Ascending aorta (tissue), 2 donors: ENCODE data around the gene RFTN1. TPM values are rescaled to one million over a fixed set of nuclear protein-coding genes. Genes with fewer than 3 reads are reported as not detected.
A peak's percentile ranks its signal among the peaks of the same experiment; 100 is the strongest.

ENCODE experiments used
- DNase-seq, 2 donors: peaks; one replicate each; pipeline ENCODE4 v3.0.0-alpha.2; 2019; ENCODE audit warnings: low spot score in 2 of 2
- H3K27ac ChIP-seq, 2 donors: fragments of 200-600 bp; sonication (generic); one replicate each; pipeline ENCODE4 v1.5.1; 2016 to 2017; ENCODE audit warnings: mild to moderate bottlenecking in 1 of 2
- H3K27me3 ChIP-seq: fragments of 200-600 bp; sonication (generic); one replicate; pipeline ENCODE4 v1.5.1; 2017
- H3K36me3 ChIP-seq, 2 donors: fragments of 200-600 bp; sonication (generic); one replicate each; pipeline ENCODE4 v1.5.1; 2016
- H3K4me1 ChIP-seq, 2 donors: fragments of 200-600 bp; sonication (generic); one replicate each; pipeline ENCODE4 v1.5.1; 2016 to 2017; ENCODE audit warnings: mild to moderate bottlenecking in 1 of 2
- H3K4me3 ChIP-seq, 2 donors: fragments of 200-600 bp; sonication (generic); one replicate each; pipeline ENCODE4 v1.5.1; 2016 to 2017; ENCODE audit warnings: mild to moderate bottlenecking in 1 of 2
- H3K9me3 ChIP-seq, 2 donors: fragments of 200-600 bp; sonication (generic); one replicate each; pipeline ENCODE4 v1.5.1; 2016
- intact Hi-C: fragments of 100-400 bp; cut with DNase I; formaldehyde crosslinking; loops from one replicate; pipeline ENCODE4 v1.15.1; 2023
- total RNA-seq: library from RNA; depleted of rRNA; stranded (reverse); fragments of >200 nt; gene quantifications from one replicate; pipeline ENCODE4 v1.1.0, GENCODE V29; 2016
- TF ChIP-seq, protein P1 (sequence below), 3 experiments: fragments of 200-600 bp in 2 of 3; fragments of 450-650 bp in 1 of 3; sonication (generic) in 2 of 3; IDR thresholded peaks; one replicate each; pipeline ENCODE4 v1.5.1; 2016 to 2019; ENCODE audit warnings: antibody characterized with exemption in 3 of 3, mild to moderate bottlenecking in 1 of 3, moderate library complexity in 1 of 3

Gene RFTN1
- total RNA-seq, 1 donor from 2014 or later = 72.6 TPM

DNA sequence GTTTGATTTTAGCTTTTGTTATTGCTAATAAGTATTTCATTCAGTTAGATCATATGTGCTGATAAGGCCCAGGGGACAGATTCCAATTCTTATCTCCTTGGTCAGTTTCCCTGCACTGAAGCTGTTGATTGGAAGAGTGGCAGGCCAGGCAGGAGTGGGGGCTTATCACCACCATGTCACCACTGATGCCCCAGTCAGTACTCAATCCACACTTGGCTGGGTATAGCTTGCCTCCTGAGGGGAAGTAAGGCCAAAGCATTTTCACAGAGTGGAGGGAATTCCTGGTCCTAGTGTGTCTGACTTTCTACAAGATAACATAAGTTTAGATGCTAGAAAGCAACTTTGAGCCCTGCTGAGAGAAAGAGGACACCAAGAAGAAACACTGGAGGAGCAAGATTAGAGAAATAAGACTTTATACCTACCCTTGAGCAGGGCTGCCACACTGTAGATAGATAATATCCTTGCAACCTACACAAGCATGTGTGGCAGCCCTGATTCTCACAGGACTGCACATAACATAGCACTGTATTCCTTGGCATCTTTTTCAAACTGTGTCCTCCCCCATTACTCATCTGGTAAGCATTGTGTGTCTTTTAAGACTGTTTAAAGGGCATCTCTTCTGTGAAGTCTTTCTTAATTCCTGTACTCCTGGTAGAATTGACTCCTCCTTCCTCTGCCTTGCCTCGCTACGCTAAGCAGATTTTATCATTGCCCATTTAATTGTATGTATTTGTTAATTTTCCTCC, 224.2 kb downstream of the RFTN1 start:
- Histone ChIP-seq H3K4me3 (no peak overlapping the region), H3K27me3 (no peaks in the 10 kb centered on the region), H3K9me3 (peaks cover 0 to 6% of the 10 kb centered on the region in 2 donors), H3K27ac (peak overlapping the region in 1 of 2 donors; percentile 51), H3K4me1 (peaks cover 0 to 12% of the 10 kb centered on the region in 2 donors), H3K36me3 (no peaks in the 10 kb centered on the region)
- intact Hi-C loops = loop anchor here (2.0 kb wide), 1 partner anchor 21 kb away; no protein-coding TSS in a partner anchor
- TF ChIP-seq, protein P1, sequence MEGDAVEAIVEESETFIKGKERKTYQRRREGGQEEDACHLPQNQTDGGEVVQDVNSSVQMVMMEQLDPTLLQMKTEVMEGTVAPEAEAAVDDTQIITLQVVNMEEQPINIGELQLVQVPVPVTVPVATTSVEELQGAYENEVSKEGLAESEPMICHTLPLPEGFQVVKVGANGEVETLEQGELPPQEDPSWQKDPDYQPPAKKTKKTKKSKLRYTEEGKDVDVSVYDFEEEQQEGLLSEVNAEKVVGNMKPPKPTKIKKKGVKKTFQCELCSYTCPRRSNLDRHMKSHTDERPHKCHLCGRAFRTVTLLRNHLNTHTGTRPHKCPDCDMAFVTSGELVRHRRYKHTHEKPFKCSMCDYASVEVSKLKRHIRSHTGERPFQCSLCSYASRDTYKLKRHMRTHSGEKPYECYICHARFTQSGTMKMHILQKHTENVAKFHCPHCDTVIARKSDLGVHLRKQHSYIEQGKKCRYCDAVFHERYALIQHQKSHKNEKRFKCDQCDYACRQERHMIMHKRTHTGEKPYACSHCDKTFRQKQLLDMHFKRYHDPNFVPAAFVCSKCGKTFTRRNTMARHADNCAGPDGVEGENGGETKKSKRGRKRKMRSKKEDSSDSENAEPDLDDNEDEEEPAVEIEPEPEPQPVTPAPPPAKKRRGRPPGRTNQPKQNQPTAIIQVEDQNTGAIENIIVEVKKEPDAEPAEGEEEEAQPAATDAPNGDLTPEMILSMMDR (IDR thresholded peaks at IDR 0.05) = no peak
- no peak for DNase-seq

DNA sequence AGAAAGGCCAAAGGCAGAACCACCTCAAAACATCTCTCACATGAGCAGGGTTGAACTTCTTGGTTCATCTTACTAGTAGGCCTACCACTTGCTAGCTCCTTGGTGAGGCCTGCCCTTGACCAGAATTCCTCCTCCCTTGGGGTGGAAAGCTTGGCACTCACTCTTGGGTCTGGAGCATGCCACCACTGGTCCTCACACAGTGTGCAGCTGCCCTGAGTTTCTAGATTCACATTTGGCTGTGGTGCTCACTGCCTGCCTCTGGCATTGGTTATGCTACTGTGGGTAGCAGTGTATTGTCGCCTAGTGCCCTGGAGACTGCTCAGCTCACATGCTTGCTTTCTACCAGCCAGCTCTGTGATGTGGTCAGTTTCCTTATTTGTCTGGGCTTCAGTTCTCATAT, 224.8 kb downstream of the RFTN1 start:
- Histone ChIP-seq H3K27ac (peak overlapping the region; percentile 8 to 51), H3K4me1 (peaks cover 0 to 12% of the 10 kb centered on the region in 2 donors), H3K4me3 (no peak overlapping the region), H3K36me3 (no peaks in the 10 kb centered on the region), H3K9me3 (peaks cover 0 to 5% of the 10 kb centered on the region in 2 donors), H3K27me3 (no peaks in the 10 kb centered on the region)
- DNase-seq = no peak
- TF ChIP-seq, protein P1 (IDR thresholded peaks at IDR 0.05) = no peak
- intact Hi-C loops = loop anchor here (2.0 kb wide), 1 partner anchor 20 kb away; no protein-coding TSS in a partner anchor

DNA sequence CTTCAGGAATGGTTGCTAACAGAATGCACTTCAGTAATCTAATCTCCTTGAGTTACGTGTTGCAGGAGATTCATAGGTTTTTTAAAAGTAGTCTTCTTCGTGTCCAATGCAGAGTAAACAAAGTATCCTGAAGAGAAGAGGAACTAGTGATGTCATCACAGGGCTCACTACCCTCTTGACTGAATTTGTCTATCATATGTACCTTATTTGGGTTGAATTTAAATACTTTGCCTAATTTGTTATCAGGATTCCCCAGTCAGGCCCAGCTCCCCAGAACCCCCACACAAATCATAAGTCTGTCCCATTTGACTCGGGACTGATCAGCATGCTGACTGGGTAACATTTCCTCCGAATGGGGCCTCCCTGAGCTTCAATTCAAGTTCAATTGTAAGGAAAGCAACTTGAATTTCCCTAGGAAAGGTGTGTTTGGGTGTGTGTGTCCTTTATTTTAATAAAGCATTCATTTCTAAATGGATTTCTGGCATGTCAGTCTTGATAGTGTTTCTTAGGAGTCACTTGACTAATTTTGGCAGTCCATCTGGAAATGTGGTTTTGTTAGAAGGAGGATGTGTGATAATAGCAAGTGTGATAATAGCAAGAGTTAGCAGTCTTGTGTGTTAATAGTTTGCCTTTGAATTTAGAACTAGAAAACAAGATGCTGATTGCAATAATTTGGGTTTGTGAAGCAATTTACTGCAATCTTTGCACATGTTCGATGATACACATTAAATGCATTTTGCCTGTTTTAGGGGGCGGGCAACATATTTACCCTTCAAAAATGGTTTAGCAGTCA, 226.6 kb downstream of the RFTN1 start:
- H3K4me1 ChIP-seq = peaks cover 0 to 12% of the 10 kb centered on the region in 2 donors
- no peaks in the 10 kb centered on the region for H3K9me3 ChIP-seq
- H3K4me3 ChIP-seq = no peak overlapping the region
- TF ChIP-seq, protein P1 (IDR thresholded peaks at IDR 0.05) = no peak
- DNase-seq = no peak
- peak overlapping the region in 1 of 2 donors; percentile 24 for H3K27ac ChIP-seq
- H3K27me3 ChIP-seq = no peaks in the 10 kb centered on the region
- no peaks in the 10 kb centered on the region for H3K36me3 ChIP-seq
- intact Hi-C loops = no loop called here

DNA sequence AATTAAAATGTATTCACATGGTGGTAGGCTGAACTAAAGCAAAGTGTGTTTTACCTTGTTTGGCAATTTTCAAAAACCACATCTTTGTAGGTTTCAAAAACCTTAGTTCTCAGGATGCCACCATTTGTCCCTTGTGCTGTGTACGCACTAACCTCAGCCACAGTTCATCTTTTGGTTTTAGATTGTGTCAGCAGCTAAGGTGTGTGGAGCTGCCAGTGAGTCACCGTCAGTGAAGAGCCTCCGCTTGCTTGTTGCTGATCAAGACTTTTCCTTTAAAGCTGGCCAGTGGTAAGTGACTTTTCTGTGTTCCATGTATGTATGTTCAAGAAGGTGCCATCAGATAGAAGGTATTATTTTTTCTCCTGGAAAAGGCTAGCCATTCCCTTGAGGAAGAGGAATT, 227.3 kb downstream of the RFTN1 start:
- no peaks in the 10 kb centered on the region for H3K27me3 ChIP-seq
- intact Hi-C loops = no loop called here
- H3K4me1 ChIP-seq = peaks cover 0 to 12% of the 10 kb centered on the region in 2 donors
- DNase-seq = no peak
- TF ChIP-seq, protein P1 (IDR thresholded peaks at IDR 0.05) = no peak
- no peaks in the 10 kb centered on the region for H3K36me3 ChIP-seq
- H3K9me3 ChIP-seq = no peaks in the 10 kb centered on the region
- no peak overlapping the region for H3K27ac ChIP-seq
- no peak overlapping the region for H3K4me3 ChIP-seq

DNA sequence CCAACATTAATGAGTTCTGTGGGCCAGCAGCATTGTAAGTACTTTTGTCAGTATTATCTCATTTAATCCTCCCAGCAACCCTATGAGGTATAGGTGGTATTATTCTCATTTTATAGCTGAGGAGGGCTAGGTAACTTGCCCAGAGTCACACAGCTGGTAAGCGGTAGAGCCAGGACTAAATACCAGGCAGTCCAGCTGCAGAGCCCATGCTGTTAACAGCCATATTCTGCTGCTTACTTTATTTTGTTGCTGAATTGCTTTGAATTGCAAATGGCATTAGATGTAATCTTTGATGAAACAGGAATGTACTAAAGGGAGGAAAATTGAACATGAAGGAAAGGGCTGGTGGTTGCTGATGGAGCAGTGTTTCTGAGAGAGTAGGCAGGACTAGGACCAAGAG, 228.9 kb downstream of the RFTN1 start:
- no peak overlapping the region for H3K4me3 ChIP-seq
- no peak overlapping the region for H3K27ac ChIP-seq
- no peaks in the 10 kb centered on the region for H3K27me3 ChIP-seq
- H3K9me3 ChIP-seq = no peaks in the 10 kb centered on the region
- DNase-seq = no peak
- TF ChIP-seq, protein P1 (IDR thresholded peaks at IDR 0.05) = no peak
- intact Hi-C loops = no loop called here
- peaks cover 0 to 12% of the 10 kb centered on the region in 2 donors for H3K4me1 ChIP-seq
- H3K36me3 ChIP-seq = peaks cover 0 to 2% of the 10 kb centered on the region in 2 donors
